Suprapubic skin (tissue), 4 donors: Measurements from ENCODE around the gene HOXB3. TPM values are rescaled to one million over a fixed set of nuclear protein-coding genes. Genes with fewer than 3 reads are reported as not detected.

Source experiments
- DNase-seq, 2 donors: peaks; one replicate each; pipeline ENCODE4 v3.0.0-alpha.2; 2019; ENCODE audit warnings: low spot score in 2 of 2
- H3K27ac ChIP-seq: fragments of 200-600 bp; sonication (generic); one replicate; pipeline ENCODE4 v1.5.1; 2019
- H3K27me3 ChIP-seq: fragments of 200-600 bp; sonication (generic); one replicate; pipeline ENCODE4 v1.5.1; 2019
- H3K36me3 ChIP-seq: fragments of 200-600 bp; sonication (generic); one replicate; pipeline ENCODE4 v1.5.1; 2019
- H3K4me1 ChIP-seq: fragments of 200-600 bp; sonication (generic); one replicate; pipeline ENCODE4 v1.5.1; 2019
- H3K4me3 ChIP-seq: fragments of 200-600 bp; sonication (generic); one replicate; pipeline ENCODE4 v1.5.1; 2019; ENCODE audit warnings: mild to moderate bottlenecking
- H3K9me3 ChIP-seq: fragments of 200-600 bp; sonication (generic); one replicate; pipeline ENCODE4 v1.5.1; 2019
- EP300 ChIP-seq: sonication (generic); formaldehyde crosslinking; IDR thresholded peaks from one replicate; pipeline ENCODE4 v1.6.1; 2017; ENCODE audit warnings: antibody characterized with exemption
- POLR2A ChIP-seq, 2 donors: fragments of 450-650 bp; IDR thresholded peaks; one replicate each; pipeline ENCODE4 v1.6.1; 2017; ENCODE audit warnings: antibody characterized with exemption in 2 of 2, mild to moderate bottlenecking in 2 of 2, moderate library complexity in 2 of 2
- POLR2AphosphoS5 ChIP-seq, 3 donors: sonication (generic); formaldehyde crosslinking; IDR thresholded peaks; one replicate each; pipeline ENCODE4 v1.6.1; 2017; ENCODE audit warnings: antibody characterized with exemption in 3 of 3
- WGBS: methylation state at CpG from one replicate; pipeline ENCODE4 v1.1.5; 2018; 5-methylcytosine and 5-hydroxymethylcytosine counted together
- total RNA-seq, 4 donors: library from RNA; depleted of rRNA; stranded (reverse); fragments of >200 nt; gene quantifications; one replicate each; pipeline ENCODE4 v1.1.0, GENCODE V29; 2016
- TF ChIP-seq, protein P1 (sequence below), 2 donors: fragments of 200-600 bp in 1 of 2; fragments of 450-650 bp in 1 of 2; sonication (generic) in 1 of 2; IDR thresholded peaks; one replicate each; pipeline ENCODE4 v1.5.1; 2016 to 2019; ENCODE audit warnings: antibody characterized with exemption in 2 of 2, mild to moderate bottlenecking in 1 of 2, moderate library complexity in 1 of 2

The HOXB3 gene
- total RNA-seq, 4 donors from 2014 or later: 2.3 to 20.8 (median 3.9) TPM

DNA sequence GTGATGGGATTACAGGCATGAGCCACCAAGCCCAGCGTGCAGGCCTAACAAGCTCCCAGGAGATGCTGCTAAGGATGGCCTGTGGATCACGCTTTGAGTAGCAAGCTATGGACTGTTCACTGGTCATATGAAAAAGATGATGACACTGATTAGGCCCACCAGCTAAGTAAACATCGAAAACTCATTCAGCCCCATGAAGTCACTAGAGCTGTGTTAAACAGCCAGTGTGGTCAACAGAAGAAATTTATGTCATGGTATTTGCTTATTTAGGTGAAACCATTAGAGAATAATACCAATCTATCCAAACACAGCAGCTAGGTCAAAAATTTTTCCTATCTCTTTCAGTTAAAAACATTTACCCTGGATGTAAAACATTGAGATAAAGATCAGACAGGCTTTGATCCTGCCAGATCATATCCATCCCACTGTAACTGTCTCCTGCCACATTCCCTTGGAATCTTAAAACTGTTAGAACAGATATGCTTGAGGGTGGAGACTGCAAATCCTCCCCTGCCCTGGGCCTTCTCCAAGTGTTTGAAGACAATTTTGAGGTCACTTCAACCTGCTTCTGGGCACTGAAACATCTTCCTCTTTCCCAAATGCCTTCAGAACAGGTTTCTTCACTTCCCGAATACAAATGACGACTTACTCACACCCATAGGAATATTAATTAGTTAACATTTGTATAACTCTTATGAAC lies 90.2 kb downstream of the HOXB3 start:
- no peak for DNase-seq
- 78% methylated on average over 5 of the region's 5 CpGs for WGBS
- Histone ChIP-seq H3K4me3 (no peak overlapping the region), H3K27ac (no peak overlapping the region), H3K27me3 (no peaks in the 10 kb centered on the region), H3K9me3 (no peaks in the 10 kb centered on the region), H3K4me1 (peaks cover 10% of the 10 kb centered on the region), H3K36me3 (no peaks in the 10 kb centered on the region)
- TF ChIP-seq POLR2A (IDR thresholded peaks at IDR 0.05) (no peak), EP300 (no peak), POLR2AphosphoS5 (IDR thresholded peaks at IDR 0.05) (no peak)
- TF ChIP-seq, protein P1, sequence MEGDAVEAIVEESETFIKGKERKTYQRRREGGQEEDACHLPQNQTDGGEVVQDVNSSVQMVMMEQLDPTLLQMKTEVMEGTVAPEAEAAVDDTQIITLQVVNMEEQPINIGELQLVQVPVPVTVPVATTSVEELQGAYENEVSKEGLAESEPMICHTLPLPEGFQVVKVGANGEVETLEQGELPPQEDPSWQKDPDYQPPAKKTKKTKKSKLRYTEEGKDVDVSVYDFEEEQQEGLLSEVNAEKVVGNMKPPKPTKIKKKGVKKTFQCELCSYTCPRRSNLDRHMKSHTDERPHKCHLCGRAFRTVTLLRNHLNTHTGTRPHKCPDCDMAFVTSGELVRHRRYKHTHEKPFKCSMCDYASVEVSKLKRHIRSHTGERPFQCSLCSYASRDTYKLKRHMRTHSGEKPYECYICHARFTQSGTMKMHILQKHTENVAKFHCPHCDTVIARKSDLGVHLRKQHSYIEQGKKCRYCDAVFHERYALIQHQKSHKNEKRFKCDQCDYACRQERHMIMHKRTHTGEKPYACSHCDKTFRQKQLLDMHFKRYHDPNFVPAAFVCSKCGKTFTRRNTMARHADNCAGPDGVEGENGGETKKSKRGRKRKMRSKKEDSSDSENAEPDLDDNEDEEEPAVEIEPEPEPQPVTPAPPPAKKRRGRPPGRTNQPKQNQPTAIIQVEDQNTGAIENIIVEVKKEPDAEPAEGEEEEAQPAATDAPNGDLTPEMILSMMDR (IDR thresholded peaks at IDR 0.05): no peak

DNA sequence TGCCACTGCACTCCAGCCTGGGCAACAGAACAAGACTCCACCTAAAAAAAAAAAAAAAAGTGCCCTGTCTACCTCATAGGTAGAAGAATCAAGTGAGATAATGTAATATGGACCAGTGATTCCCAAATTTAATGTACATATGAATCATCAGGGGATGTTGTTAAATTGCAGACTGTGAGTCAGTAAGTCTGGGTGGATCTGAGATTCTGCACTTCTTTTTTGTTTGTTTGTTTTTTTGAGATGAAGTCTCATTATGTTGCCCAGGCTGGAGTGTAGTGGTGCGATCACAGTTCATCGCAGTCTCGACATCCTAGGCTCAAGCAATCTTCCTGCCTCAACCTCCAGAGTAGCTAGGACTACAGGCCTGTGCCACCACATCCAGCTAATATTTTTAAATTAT lies 90.8 kb downstream of the HOXB3 start:
- Histone ChIP-seq H3K27me3 (no peaks in the 10 kb centered on the region), H3K27ac (no peak overlapping the region), H3K9me3 (no peaks in the 10 kb centered on the region), H3K4me3 (no peak overlapping the region), H3K36me3 (no peaks in the 10 kb centered on the region), H3K4me1 (peaks cover 10% of the 10 kb centered on the region)
- TF ChIP-seq, protein P1 (IDR thresholded peaks at IDR 0.05): no peak
- no peak for TF ChIP-seq POLR2AphosphoS5 (IDR thresholded peaks at IDR 0.05)
- no peak for TF ChIP-seq POLR2A (IDR thresholded peaks at IDR 0.05)
- TF ChIP-seq EP300: no peak
- DNase-seq: no peak
- 95% methylated on average over 3 of the region's 3 CpGs for WGBS

Other genes starting within 250 kb of the HOXB3 start
- 1 to 10 TPM in 2 of 4 donors, not detected in 2; 1.0 to 1.5 TPM for gene SKAP1, start 160.0 kb downstream of the HOXB3 start, total RNA-seq
- gene HOXB1, start 59.2 kb downstream of the HOXB3 start, total RNA-seq: not detected
- gene HOXB2, start 45.1 kb downstream of the HOXB3 start, total RNA-seq: 10 to 100 TPM in 2 of 4 donors, 1 to 10 TPM in 2; 8.4 to 13.6 (median 9.9) TPM
- gene HOXB4, start 11.9 kb downstream of the HOXB3 start, total RNA-seq: 1 to 10 TPM in 3 of 4 donors, under 1 TPM in 1; 0.42 to 3.5 (median 1.0) TPM
- gene HOXB5, start 3.5 kb upstream of the HOXB3 start, total RNA-seq: under 1 TPM in 2 of 4 donors, not detected in 2; 0.72 to 0.80 TPM
- 1 to 10 TPM in 2 of 4 donors, under 1 TPM in 1, not detected in 1; 0.39 to 4.5 (median 1.3) TPM for gene HOXB6, start 14.7 kb upstream of the HOXB3 start, total RNA-seq
- gene HOXB7, start 20.8 kb upstream of the HOXB3 start, total RNA-seq: 1 to 10 TPM in 3 of 4 donors, under 1 TPM in 1; 0.95 to 3.6 (median 2.4) TPM
- gene HOXB8, start 25.1 kb upstream of the HOXB3 start, total RNA-seq: not detected
- under 1 TPM in 2 of 4 donors, not detected in 2; 0.23 to 0.42 TPM for gene HOXB9, start 36.1 kb upstream of the HOXB3 start, total RNA-seq
- gene PRAC1, start 132.3 kb upstream of the HOXB3 start, total RNA-seq: not detected
- gene PRAC2, start 132.9 kb upstream of the HOXB3 start, total RNA-seq: not detected
- gene HOXB13, start 138.5 kb upstream of the HOXB3 start, total RNA-seq: not detected
- not detected for gene TTLL6, start 227.0 kb upstream of the HOXB3 start, total RNA-seq
- gene CALCOCO2, start 240.8 kb upstream of the HOXB3 start, total RNA-seq: 100 to 1,000 TPM in 2 of 4 donors, 10 to 100 TPM in 2; 87.2 to 133 (median 102) TPM